ENCODE results near the gene PSMB5. TPM values are rescaled to one million over a fixed set of nuclear protein-coding genes. Genes with fewer than 3 reads are reported as not detected.

PSMB5 gene
- total and polyA plus RNA-seq, 2 of the 13 experiments (the other 11 are each of a cell fraction or from before 2014, with no cell fraction given): 705 to 871 TPM

- no peak; the same call in 1 of the 2 replicates for TF ChIP-seq SIX4 (CRISPR knock-in tag; IDR thresholded peaks at IDR 0.05)
- TF ChIP-seq TRIM24 (CRISPR knock-in tag; IDR thresholded peaks at IDR 0.05): no peak
- TF ChIP-seq, protein P1, sequence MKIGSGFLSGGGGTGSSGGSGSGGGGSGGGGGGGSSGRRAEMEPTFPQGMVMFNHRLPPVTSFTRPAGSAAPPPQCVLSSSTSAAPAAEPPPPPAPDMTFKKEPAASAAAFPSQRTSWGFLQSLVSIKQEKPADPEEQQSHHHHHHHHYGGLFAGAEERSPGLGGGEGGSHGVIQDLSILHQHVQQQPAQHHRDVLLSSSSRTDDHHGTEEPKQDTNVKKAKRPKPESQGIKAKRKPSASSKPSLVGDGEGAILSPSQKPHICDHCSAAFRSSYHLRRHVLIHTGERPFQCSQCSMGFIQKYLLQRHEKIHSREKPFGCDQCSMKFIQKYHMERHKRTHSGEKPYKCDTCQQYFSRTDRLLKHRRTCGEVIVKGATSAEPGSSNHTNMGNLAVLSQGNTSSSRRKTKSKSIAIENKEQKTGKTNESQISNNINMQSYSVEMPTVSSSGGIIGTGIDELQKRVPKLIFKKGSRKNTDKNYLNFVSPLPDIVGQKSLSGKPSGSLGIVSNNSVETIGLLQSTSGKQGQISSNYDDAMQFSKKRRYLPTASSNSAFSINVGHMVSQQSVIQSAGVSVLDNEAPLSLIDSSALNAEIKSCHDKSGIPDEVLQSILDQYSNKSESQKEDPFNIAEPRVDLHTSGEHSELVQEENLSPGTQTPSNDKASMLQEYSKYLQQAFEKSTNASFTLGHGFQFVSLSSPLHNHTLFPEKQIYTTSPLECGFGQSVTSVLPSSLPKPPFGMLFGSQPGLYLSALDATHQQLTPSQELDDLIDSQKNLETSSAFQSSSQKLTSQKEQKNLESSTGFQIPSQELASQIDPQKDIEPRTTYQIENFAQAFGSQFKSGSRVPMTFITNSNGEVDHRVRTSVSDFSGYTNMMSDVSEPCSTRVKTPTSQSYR (CRISPR knock-in tag; IDR thresholded peaks at IDR 0.05; ENCODE audit: borderline replicate concordance): peak; percentile 93
- TF ChIP-seq ZFP1 (CRISPR knock-in tag; IDR thresholded peaks at IDR 0.05): peak; percentile 61; the same call in 1 of the 2 replicates
- 0 out of 2 replicates have a peak, but pooled peaks have one; percentile 28 for TF ChIP-seq EED (CRISPR knock-in tag; IDR thresholded peaks at IDR 0.05)
- no peak for TF ChIP-seq ZNF20 (CRISPR knock-in tag; IDR thresholded peaks at IDR 0.05)
- 0 out of 2 replicates have a peak, but pooled peaks have one; percentile 79 for TF ChIP-seq ZBTB3 (CRISPR knock-in tag; IDR thresholded peaks at IDR 0.05; ENCODE audit: borderline replicate concordance, low read depth)
- peak; percentile 19; the same call in 1 of the 2 replicates for TF ChIP-seq ZBTB38 (CRISPR knock-in tag; IDR thresholded peaks at IDR 0.05)
- TF ChIP-seq RARA (CRISPR knock-in tag; IDR thresholded peaks at IDR 0.05): no peak
- no peak for TF ChIP-seq NFIB (CRISPR knock-in tag; IDR thresholded peaks at IDR 0.05; ENCODE audit: borderline replicate concordance)
- TF ChIP-seq EEA1 (CRISPR knock-in tag; IDR thresholded peaks at IDR 0.05; ENCODE audit: borderline replicate concordance): no peak; the same call in 1 of the 2 replicates
- TF ChIP-seq SUZ12 (IDR thresholded peaks at IDR 0.05; ENCODE audit: low read depth, low read length): peak; percentile 27; the same call in 1 of the 2 replicates
- no peak for TF ChIP-seq EZH2 (conservative IDR thresholded peaks at IDR 0.05; ENCODE audit: low read depth, low read length)
- peak; percentile 91 for TF ChIP-seq ZNF350 (CRISPR knock-in tag; IDR thresholded peaks at IDR 0.05; ENCODE audit: borderline replicate concordance, low read depth)
- TF ChIP-seq FOXP4 (CRISPR knock-in tag; IDR thresholded peaks at IDR 0.05): no peak; the same call in 1 of the 2 replicates
- peak; percentile 98 for TF ChIP-seq RBM39 (IDR thresholded peaks at IDR 0.05; ENCODE audit: low read depth, low read length, poor library complexity, severe bottlenecking)
- TF ChIP-seq DZIP1 (CRISPR knock-in tag; IDR thresholded peaks at IDR 0.05): peak; percentile 82; the same call in 1 of the 2 replicates
These were observed 36.7 kb upstream of the PSMB5 start (continued) for GRCh38 chr14:23071244-23071920.
